ENCODE results near the gene FGD6.

- TF ChIP-seq CTCF (IDR thresholded peaks at IDR 0.05) (no peak), POLR2A (IDR thresholded peaks at IDR 0.05) (no peak)
Measured at GRCh38 chr12:95116773-95117172, 100.5 kb downstream of the FGD6 start.

All from ovary (tissue), 3 donors.